HFFc6 (cell line): Measurements from ENCODE around the gene UBE3C. TPM values are rescaled to one million over a fixed set of nuclear protein-coding genes. Genes with fewer than 3 reads are reported as not detected.

Source experiments
- DNase-seq: peaks from one replicate; pipeline ENCODE4 v3.0.0-alpha.2; 2018
- H3K27ac Mint-ChIP-seq: 2 replicates; pipeline ENCODE4 v1.8.0; 2020; ENCODE audit warnings: mild to moderate bottlenecking, mixed read lengths
- H3K27me3 Mint-ChIP-seq: 2 replicates; pipeline ENCODE4 v1.8.0; 2021; ENCODE audit warnings: mild to moderate bottlenecking, moderate library complexity, mixed read lengths; ENCODE audit not compliant: insufficient read depth
- H3K36me3 Mint-ChIP-seq: 2 replicates; pipeline ENCODE4 v1.8.0; 2021; ENCODE audit warnings: low read depth, mixed read lengths
- H3K4me1 Mint-ChIP-seq: 2 replicates; pipeline ENCODE4 v1.8.0; 2020; ENCODE audit warnings: low read depth, mixed read lengths
- H3K4me3 Mint-ChIP-seq: 2 replicates; pipeline ENCODE4 v1.8.0; 2020; ENCODE audit warnings: mild to moderate bottlenecking, moderate library complexity, mixed read lengths
- H3K9me3 Mint-ChIP-seq: 2 replicates; pipeline ENCODE4 v1.8.0; 2020; ENCODE audit warnings: mild to moderate bottlenecking, mixed read lengths
- CTCF ChIP-seq: fragments of 200-600 bp; sonication (generic); IDR thresholded peaks from 2 replicates; pipeline ENCODE4 v1.5.0; 2021; ENCODE audit warnings: antibody characterized with exemption, mild to moderate bottlenecking
- total RNA-seq, 6 experiments: library from RNA; stranded (reverse); fragmentation: NEBNext Ultra II Directional; extraction: Animal tissue kit (Norgen Biotek cat#: 25700); gene quantifications; 2 replicates in 1 of 6; 3 replicates in 5 of 6; pipeline ENCODE4 v1.2.3, GENCODE V29; 2021

The UBE3C gene
- total RNA-seq, 6 experiments from 2014 or later: 64.2 to 80.1 (median 73.1) TPM

- Mint-ChIP-seq H3K27me3 (no peaks in the 10 kb centered on the region), H3K9me3 (no peaks in the 10 kb centered on the region), H3K4me1 (peaks cover 24% of the 10 kb centered on the region), H3K27ac (no peak overlapping the region), H3K36me3 (peaks cover 14% of the 10 kb centered on the region), H3K4me3 (no peak overlapping the region)
- no peak for TF ChIP-seq CTCF
- no peak for DNase-seq
Observed at GRCh38 chr7:157160433-157160832, 21.7 kb downstream of the UBE3C start.

GRCh38 chr7:157165987-157166386, 27.3 kb downstream of the UBE3C start:
- DNase-seq: no peak
- Mint-ChIP-seq H3K9me3 (no peaks in the 10 kb centered on the region), H3K27ac (no peak overlapping the region), H3K36me3 (peaks cover 25% of the 10 kb centered on the region), H3K4me1 (no peaks in the 10 kb centered on the region; the same call in 1 of the 2 replicates), H3K4me3 (no peak overlapping the region), H3K27me3 (no peaks in the 10 kb centered on the region)
- TF ChIP-seq CTCF: no peak

- H3K4me1 Mint-ChIP-seq: no peaks in the 10 kb centered on the region
- H3K27ac Mint-ChIP-seq: no peak overlapping the region
- H3K36me3 Mint-ChIP-seq: peaks cover 34% of the 10 kb centered on the region
- DNase-seq: no peak
- no peaks in the 10 kb centered on the region for H3K27me3 Mint-ChIP-seq
- TF ChIP-seq CTCF: no peak
- H3K4me3 Mint-ChIP-seq: no peak overlapping the region
- no peaks in the 10 kb centered on the region for H3K9me3 Mint-ChIP-seq
Observed at GRCh38 chr7:157168571-157168970, 29.8 kb downstream of the UBE3C start.

GRCh38 chr7:157176771-157177170, 38.0 kb downstream of the UBE3C start:
- no peak for DNase-seq
- Mint-ChIP-seq H3K4me1 (peaks cover 6% of the 10 kb centered on the region), H3K9me3 (no peaks in the 10 kb centered on the region), H3K27ac (peak overlapping the region; percentile 24; the same call in 1 of the 2 replicates), H3K27me3 (no peaks in the 10 kb centered on the region), H3K36me3 (peaks cover 12% of the 10 kb centered on the region; the same call in 1 of the 2 replicates), H3K4me3 (no peak overlapping the region)
- TF ChIP-seq CTCF: no peak

GRCh38 chr7:157177333-157177982, 38.7 kb downstream of the UBE3C start:
- no peak for DNase-seq
- Mint-ChIP-seq H3K9me3 (no peaks in the 10 kb centered on the region), H3K4me1 (peaks cover 6% of the 10 kb centered on the region), H3K27ac (no peak overlapping the region), H3K36me3 (peaks cover 14% of the 10 kb centered on the region), H3K27me3 (no peaks in the 10 kb centered on the region), H3K4me3 (no peak overlapping the region)
- no peak for TF ChIP-seq CTCF
